Measurements from ENCODE around the gene FAM98C.

DNA sequence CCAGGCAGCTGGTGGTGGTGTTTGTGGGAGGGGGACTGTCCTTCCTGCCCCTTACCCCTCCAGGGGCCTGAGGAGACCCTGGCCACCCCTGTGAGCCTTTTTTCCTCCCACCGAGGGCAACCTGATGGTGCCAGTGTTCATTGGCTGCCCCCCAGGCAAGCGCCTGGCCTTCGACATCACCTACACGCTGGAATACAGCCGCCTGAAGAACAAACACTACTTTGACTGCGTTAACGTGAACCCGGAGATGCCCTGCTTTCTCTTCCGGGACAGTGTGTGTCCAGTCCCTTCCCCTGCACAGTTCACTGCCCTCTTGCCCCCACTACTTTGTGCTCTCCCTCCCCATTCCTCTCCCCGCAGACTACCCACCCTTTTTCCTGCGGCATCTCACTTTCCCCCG, 35.9 kb upstream of the FAM98C start:
- TF ChIP-seq NBN (conservative IDR thresholded peaks at IDR 0.05) (no peak), HMG20B (CRISPR knock-in tag; conservative IDR thresholded peaks at IDR 0.05) (no peak), ZNF841 (CRISPR knock-in tag; IDR thresholded peaks at IDR 0.05; ENCODE audit: borderline replicate concordance) (no peak), PBX3 (CRISPR knock-in tag; IDR thresholded peaks at IDR 0.05; ENCODE audit: borderline replicate concordance) (no peak), ZNF772 (CRISPR knock-in tag; IDR thresholded peaks at IDR 0.05) (no peak)
- TF ChIP-seq, protein P1, sequence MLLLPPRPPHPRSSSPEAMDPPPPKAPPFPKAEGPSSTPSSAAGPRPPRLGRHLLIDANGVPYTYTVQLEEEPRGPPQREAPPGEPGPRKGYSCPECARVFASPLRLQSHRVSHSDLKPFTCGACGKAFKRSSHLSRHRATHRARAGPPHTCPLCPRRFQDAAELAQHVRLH (CRISPR knock-in tag; IDR thresholded peaks at IDR 0.05; ENCODE audit: borderline replicate concordance, low read depth) = no peak
